Measurements from ENCODE around the gene TENM3. TPM values are rescaled to one million over a fixed set of nuclear protein-coding genes. Genes with fewer than 3 reads are reported as not detected.

TENM3 gene
- 39.5 TPM for total RNA-seq

GRCh38 chr4:182243204-182243603 is at the start of gene TENM3:
Gene TENM3, plus strand, starts transcription at chr4:182243402. Its CDS starts 80,619 bp downstream, at chr4:182324021.

Small RNAs within 50 kb of the gene (small RNA-seq; reads per million reads assigned to genes)
- gene RN7SKP67 (ENCODE audit: low replicate concordance) (not detected), gene RNU2-34P (ENCODE audit: low replicate concordance) (not detected)
